Activated T-cell treated with anti-CD3 and anti-CD28 coated beads for 24 hours (primary cell): ENCODE results near the gene HK1.
"Not testable (repeated sequence)": the region's sequence is repeated elsewhere in the genome, so short reads cannot be mapped to it uniquely, and the experiment has no call there.

Source experiments
- DNase-seq: peaks from one replicate; pipeline ENCODE4 v3.0.0-alpha.2; 2020; ENCODE audit warnings: low read depth

Gene HK1

GRCh38 chr10:69259547-69260243 is 18.6 kb upstream of the HK1 start:
- DNase-seq, result no peak

GRCh38 chr10:69261184-69261583 is 17.1 kb upstream of the HK1 start:
- no peak for DNase-seq

GRCh38 chr10:69262292-69262751 is 16.0 kb upstream of the HK1 start:
- no peak for DNase-seq

GRCh38 chr10:69265521-69265920 is 12.8 kb upstream of the HK1 start:
- DNase-seq, result no peak

- no peak for DNase-seq
These were observed 9.4 kb upstream of the HK1 start for GRCh38 chr10:69268761-69269416.

GRCh38 chr10:69269761-69270160 is 8.5 kb upstream of the HK1 start:
- no peak for DNase-seq

GRCh38 chr10:69270990-69271389 is 7.3 kb upstream of the HK1 start:
- DNase-seq, result no peak

GRCh38 chr10:69272624-69273023 is 5.7 kb upstream of the HK1 start:
- DNase-seq, result no peak

- no peak for DNase-seq
These were observed 2.9 kb upstream of the HK1 start for GRCh38 chr10:69275444-69275843.

- no peak for DNase-seq
These were observed 1.8 kb upstream of the HK1 start for GRCh38 chr10:69276503-69276902.

- DNase-seq, result no peak
These were observed 814 bp downstream of the HK1 start for GRCh38 chr10:69279110-69279509.

GRCh38 chr10:69281507-69282413 is 3.5 kb downstream of the HK1 start:
- DNase-seq, result no peak

- DNase-seq, result not testable (repeated sequence)
These were observed 6.1 kb downstream of the HK1 start for GRCh38 chr10:69284402-69284801.

GRCh38 chr10:69285699-69286098 is 7.4 kb downstream of the HK1 start:
- no peak for DNase-seq

GRCh38 chr10:69287181-69287580 is 8.9 kb downstream of the HK1 start:
- no peak for DNase-seq

GRCh38 chr10:69290993-69291392 is 12.7 kb downstream of the HK1 start:
- DNase-seq, result no peak

GRCh38 chr10:69292459-69292858 is 14.2 kb downstream of the HK1 start:
- no peak for DNase-seq

GRCh38 chr10:69295027-69295636 is 16.8 kb downstream of the HK1 start:
- no peak for DNase-seq

- no peak for DNase-seq
These were observed 25.3 kb downstream of the HK1 start for GRCh38 chr10:69303632-69304051.

- no peak for DNase-seq
These were observed 28.1 kb downstream of the HK1 start for GRCh38 chr10:69306421-69306820.

GRCh38 chr10:69307434-69307833 is 29.1 kb downstream of the HK1 start:
- no peak for DNase-seq

GRCh38 chr10:69308304-69308703 is 30.0 kb downstream of the HK1 start:
- not testable (repeated sequence) for DNase-seq
